Thoracic aorta (tissue), 2 donors: ENCODE measurements around the gene ZNF319. TPM values are rescaled to one million over a fixed set of nuclear protein-coding genes. Genes with fewer than 3 reads are reported as not detected.

ENCODE experiments used
- ATAC-seq: fragments of 150-250 bp; one replicate; pipeline ENCODE4 v1.8.0; 2017; ENCODE audit warnings: low read depth; ENCODE audit not compliant: insufficient number of reproducible peaks, low FRiP score
- DNase-seq: peaks from one replicate; pipeline ENCODE4 v3.0.0-alpha.2; 2020; ENCODE audit warnings: low spot score
- H3K27ac ChIP-seq, 2 donors: fragments of 200-600 bp; sonication (generic); 1 replicate in 1 of 2; 2 replicates in 1 of 2; pipeline ENCODE4 v1.5.1; 2016; ENCODE audit warnings: mild to moderate bottlenecking in 2 of 2, moderate library complexity in 2 of 2
- H3K27me3 ChIP-seq: fragments of 200-600 bp; sonication (generic); replicated peaks from 2 replicates; pipeline ENCODE4 v1.6.0; 2016; ENCODE audit warnings: mild to moderate bottlenecking; ENCODE audit not compliant: insufficient read depth
- H3K36me3 ChIP-seq: fragments of 200-600 bp; sonication (generic); one replicate; pipeline ENCODE4 v1.5.1; 2016
- H3K4me1 ChIP-seq, 2 donors: fragments of 200-600 bp; sonication (generic); 1 replicate in 1 of 2; 2 replicates in 1 of 2; pipeline versions ENCODE4 v1.5.1 to v1.6.0; 2016; ENCODE audit warnings: low read depth in 2 of 2, mild to moderate bottlenecking in 1 of 2; ENCODE audit not compliant: control insufficient read depth in 1 of 2
- H3K4me3 ChIP-seq: fragments of 200-600 bp; sonication (generic); 2 replicates; pipeline ENCODE4 v1.5.1; 2016; ENCODE audit warnings: mild to moderate bottlenecking
- H3K9me3 ChIP-seq: fragments of 200-600 bp; sonication (generic); 2 replicates; pipeline ENCODE4 v1.5.1; 2016
- total RNA-seq, 2 donors: library from RNA; depleted of rRNA; stranded (reverse); fragments of >200 nt; gene quantifications; one replicate each; pipeline versions ENCODE4 v1.1.0 to v1.2.3, GENCODE V29; 2016
- TF ChIP-seq, protein P1 (sequence below): fragments of 200-600 bp; sonication (generic); IDR thresholded peaks from one replicate; pipeline ENCODE4 v1.5.1; 2019; ENCODE audit warnings: antibody characterized with exemption

The ZNF319 gene
- total RNA-seq, 2 donors from 2014 or later: 6.0 to 13.8 TPM

GRCh38 chr16:58016840-58017446 lies 16.5 kb upstream of the ZNF319 start:
- no peak for ATAC-seq
- Histone ChIP-seq H3K27me3 (no peaks in the 10 kb centered on the region), H3K9me3 (no peaks in the 10 kb centered on the region), H3K4me1 (no peaks in the 10 kb centered on the region), H3K4me3 (no peak overlapping the region), H3K27ac (no peak overlapping the region), H3K36me3 (peaks cover 20% of the 10 kb centered on the region)
- TF ChIP-seq, protein P1, sequence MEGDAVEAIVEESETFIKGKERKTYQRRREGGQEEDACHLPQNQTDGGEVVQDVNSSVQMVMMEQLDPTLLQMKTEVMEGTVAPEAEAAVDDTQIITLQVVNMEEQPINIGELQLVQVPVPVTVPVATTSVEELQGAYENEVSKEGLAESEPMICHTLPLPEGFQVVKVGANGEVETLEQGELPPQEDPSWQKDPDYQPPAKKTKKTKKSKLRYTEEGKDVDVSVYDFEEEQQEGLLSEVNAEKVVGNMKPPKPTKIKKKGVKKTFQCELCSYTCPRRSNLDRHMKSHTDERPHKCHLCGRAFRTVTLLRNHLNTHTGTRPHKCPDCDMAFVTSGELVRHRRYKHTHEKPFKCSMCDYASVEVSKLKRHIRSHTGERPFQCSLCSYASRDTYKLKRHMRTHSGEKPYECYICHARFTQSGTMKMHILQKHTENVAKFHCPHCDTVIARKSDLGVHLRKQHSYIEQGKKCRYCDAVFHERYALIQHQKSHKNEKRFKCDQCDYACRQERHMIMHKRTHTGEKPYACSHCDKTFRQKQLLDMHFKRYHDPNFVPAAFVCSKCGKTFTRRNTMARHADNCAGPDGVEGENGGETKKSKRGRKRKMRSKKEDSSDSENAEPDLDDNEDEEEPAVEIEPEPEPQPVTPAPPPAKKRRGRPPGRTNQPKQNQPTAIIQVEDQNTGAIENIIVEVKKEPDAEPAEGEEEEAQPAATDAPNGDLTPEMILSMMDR: no peak
- DNase-seq: no peak

DNA sequence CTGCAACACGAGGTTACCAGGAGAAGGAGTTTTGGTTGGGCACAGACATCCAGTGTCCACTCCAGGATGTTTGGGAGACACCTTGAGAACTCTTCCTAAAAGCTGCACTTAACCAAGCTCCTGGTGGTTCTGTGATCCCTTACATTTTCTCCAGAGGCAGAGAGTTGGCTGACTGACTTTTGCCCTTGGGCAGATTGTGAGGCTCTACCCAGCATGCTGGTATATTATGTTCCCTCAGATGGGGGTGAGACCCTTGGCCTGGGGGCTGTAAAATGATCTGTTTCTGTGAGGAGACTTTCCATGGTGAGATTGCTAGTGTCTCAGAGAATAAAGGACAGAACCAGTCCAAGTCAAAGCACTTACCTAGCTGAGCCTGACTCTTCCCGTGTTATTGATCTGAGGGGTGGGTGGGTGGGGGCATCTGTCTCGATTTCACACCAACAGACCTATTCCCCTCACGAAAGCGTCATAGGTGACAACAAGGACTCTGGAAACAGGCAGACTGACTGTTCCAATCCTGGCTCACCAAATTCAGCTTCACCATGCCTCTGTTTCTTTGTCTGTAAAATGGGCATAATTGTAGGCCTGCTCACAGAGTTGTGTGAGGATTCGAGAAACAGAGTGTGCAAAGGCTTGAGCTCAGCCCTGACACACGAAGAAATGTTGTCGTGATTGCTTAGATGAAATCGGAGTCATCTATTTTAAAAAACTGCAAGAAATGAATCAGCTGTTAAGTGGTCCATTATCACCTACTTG lies 12.9 kb upstream of the ZNF319 start:
- H3K36me3 ChIP-seq: peaks cover 27% of the 10 kb centered on the region
- TF ChIP-seq, protein P1: no peak
- no peaks in the 10 kb centered on the region for H3K9me3 ChIP-seq
- H3K4me3 ChIP-seq: no peak overlapping the region
- no peak overlapping the region for H3K27ac ChIP-seq
- no peaks in the 10 kb centered on the region for H3K4me1 ChIP-seq
- DNase-seq: no peak
- ATAC-seq: no peak
- no peaks in the 10 kb centered on the region for H3K27me3 ChIP-seq

- Histone ChIP-seq H3K4me1 (no peaks in the 10 kb centered on the region), H3K27ac (no peak overlapping the region), H3K36me3 (peaks cover 20% of the 10 kb centered on the region), H3K27me3 (no peaks in the 10 kb centered on the region), H3K4me3 (no peak overlapping the region), H3K9me3 (no peaks in the 10 kb centered on the region)
- TF ChIP-seq, protein P1: no peak
- DNase-seq (no peak), ATAC-seq (no peak)
Measured at GRCh38 chr16:58012481-58012880, 12.0 kb upstream of the ZNF319 start.

- DNase-seq (no peak), ATAC-seq (no peak)
- Histone ChIP-seq H3K36me3 (peaks cover 18% of the 10 kb centered on the region), H3K4me3 (no peak overlapping the region), H3K9me3 (no peaks in the 10 kb centered on the region), H3K27ac (no peak overlapping the region), H3K4me1 (no peaks in the 10 kb centered on the region), H3K27me3 (no peaks in the 10 kb centered on the region)
- TF ChIP-seq, protein P1: no peak
Measured at GRCh38 chr16:58011652-58012051, 11.2 kb upstream of the ZNF319 start.

GRCh38 chr16:58010886-58011285 lies 10.4 kb upstream of the ZNF319 start:
- Histone ChIP-seq H3K27me3 (no peaks in the 10 kb centered on the region), H3K36me3 (peaks cover 18% of the 10 kb centered on the region), H3K4me1 (no peaks in the 10 kb centered on the region), H3K9me3 (no peaks in the 10 kb centered on the region), H3K27ac (no peak overlapping the region), H3K4me3 (no peak overlapping the region)
- no peak for ATAC-seq
- TF ChIP-seq, protein P1: no peak
- DNase-seq: no peak
